ENCODE measurements around the gene ZNF576.
A peak's percentile ranks its signal among the peaks of the same experiment; 100 is the strongest.
"Not testable (repeated sequence)": the region's sequence is repeated elsewhere in the genome, so short reads cannot be mapped to it uniquely, and the experiment has no call there.

ZNF576 gene

GRCh38 chr19:43628646-43629326, 32.4 kb downstream of the ZNF576 start:
- no peak for DNase-seq

DNA sequence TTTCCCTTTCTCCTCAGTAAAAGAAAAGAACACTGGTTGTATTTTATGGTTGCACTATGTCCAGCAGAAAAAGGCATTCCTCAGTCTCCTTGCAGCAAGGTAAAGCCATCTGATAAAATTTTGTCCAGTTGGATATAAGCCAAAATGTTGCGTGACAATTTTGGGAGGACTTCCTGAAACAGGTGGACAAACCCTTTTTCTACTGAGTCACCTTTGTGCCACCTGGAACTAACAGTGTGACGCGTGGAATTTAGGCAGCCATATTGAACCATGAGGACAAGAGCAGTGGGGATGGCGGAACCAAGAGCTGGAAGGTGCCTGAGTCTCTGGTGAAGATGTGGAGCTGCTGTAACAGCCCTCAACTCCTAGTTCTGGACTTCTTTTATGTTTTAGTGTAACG, 35.1 kb downstream of the ZNF576 start:
- DNase-seq, result no peak

DNA sequence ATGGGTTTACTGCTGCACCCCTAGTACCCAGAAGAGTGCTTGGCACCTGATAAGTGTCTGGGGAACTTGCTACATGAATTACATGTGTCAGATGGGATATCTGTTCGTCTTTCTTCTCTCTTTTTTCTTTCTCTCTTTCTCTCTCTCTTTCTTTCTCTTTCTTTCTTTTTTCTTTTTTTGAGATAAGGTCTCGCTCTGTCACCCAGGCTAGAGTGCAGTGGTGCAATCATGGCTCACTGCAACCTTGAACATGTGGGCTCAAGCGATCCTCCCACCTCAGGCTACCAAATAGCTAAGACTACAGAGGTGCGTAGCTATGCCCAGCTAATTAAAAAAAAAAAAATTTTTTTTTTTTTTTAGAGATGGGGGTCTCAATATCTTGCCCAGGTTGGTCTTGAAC, 37.1 kb downstream of the ZNF576 start:
- DNase-seq, result no peak

GRCh38 chr19:43634068-43634467, 37.7 kb downstream of the ZNF576 start:
- peak; percentile 28 for DNase-seq

DNA sequence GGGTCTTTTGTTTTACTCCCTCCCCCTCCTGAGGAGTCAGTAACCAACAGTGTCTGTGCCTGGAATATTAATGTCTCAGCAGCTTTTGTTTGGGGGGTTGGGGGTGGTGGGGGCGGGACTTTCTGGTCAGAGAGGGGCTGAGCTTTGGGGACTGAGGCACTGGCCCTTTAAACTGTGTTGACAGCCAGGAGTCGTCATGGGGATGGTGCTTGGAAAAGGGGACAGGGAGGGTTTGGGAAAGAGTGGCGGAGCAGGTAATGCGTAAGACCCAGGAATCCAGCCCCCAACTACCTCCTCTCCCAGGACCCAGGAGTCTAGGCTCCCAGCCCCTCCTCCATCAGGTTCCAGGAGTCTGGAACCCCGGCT, 38.1 kb downstream of the ZNF576 start:
- no peak for DNase-seq

DNA sequence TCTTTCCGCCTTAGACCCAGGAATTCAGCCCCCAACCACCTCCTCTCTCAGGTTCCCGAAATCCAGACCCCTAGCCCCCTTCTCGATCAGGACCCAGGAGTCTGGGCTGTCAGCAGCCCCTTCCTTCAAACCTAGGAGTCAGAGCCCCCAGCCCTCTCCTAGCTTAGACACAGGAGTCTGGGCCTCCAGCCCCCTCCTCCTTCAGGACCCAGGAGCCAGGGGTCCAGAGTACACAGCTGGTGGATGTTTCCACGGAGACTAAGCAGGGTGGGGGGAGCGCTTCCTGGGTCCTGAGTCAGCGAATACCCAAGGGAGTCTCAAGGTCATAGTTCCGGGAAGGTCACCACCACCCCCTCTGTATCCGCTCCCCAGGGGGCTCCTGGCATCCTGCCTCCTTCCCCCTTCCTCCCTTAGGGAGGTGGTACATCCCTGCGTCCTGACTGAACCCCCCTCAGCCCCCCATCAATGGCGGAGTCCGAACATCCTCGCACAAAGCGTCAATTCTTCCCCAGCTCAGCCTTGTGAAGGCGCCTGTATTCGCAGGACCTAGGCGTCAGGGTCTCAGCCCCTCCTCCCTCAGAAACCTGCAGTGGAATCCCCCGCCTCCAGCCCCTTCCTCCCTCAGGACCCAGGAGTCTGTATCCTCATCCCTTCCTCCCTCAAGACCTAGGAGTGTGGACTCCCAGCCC, 38.6 kb downstream of the ZNF576 start:
- peak; percentile 65 for DNase-seq

DNA sequence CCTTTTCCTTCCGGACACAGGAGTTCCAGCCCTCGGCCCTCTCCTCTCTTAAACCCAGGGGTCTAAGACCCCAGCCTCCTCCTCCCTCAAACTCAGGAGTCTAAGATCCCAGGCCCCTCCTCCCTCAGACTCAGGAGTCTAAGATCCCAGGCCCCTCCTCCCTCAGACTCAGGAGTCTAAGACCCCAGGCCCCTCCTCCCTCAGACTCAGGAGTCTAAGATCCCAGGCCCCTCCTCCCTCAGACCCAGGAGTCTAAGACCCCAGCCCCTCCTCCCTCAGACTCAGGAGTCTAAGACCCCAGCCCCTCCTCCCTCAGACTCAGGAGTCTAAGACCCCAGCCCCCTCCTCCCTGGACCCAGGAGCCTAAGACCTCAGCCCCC, 39.2 kb downstream of the ZNF576 start:
- DNase-seq, result peak; percentile 65

GRCh38 chr19:43636121-43636683, 39.8 kb downstream of the ZNF576 start:
- DNase-seq, result no peak

DNA sequence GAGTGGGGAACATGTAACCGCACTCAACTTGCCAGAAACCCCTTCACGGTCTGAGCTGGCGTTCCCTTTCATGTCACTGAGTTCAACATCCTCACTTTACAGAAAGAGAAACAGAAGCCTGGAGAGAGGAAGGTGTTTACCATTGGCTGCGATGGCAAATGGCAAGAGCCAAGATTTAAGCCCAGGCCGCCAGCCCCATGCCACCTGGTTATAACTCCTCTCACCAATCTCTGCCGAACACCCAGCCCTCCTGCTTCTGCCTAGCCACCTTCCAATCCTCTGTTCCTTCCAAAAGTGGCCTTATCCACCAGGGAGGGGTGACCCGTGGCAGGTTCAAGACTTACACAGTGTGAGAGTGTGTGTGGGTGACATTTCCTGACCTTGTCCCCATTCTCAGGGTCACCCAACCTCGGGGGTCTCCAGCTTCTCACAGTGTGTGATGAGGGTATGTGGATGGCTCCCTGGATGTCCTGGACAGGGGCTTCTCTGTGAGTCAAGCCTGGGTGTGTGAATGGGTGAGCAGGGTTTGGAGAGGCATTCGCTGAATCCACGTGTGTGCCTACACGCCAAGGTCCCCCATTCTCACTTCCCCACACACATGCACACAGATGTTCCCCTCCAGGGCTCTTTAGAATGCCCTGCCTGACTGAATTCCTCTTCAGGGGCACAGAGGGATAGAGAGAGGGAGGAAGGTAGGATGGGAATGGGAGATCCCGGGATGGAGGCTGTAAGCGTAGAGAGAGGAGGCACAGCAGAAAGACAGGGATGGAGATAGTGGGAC, 42.0 kb downstream of the ZNF576 start:
- DNase-seq, result no peak

- DNase-seq, result no peak
Observed at GRCh38 chr19:43638995-43639518, 42.7 kb downstream of the ZNF576 start.

GRCh38 chr19:43639519-43640423, 43.4 kb downstream of the ZNF576 start, which contains the start of gene CADM4:
Gene CADM4 (minus strand): TSS chr19:43639850. CDS start chr19:43639790, 60 bp downstream.
- DNase-seq, result peak; percentile 55

GRCh38 chr19:43640424-43640757, 44.0 kb downstream of the ZNF576 start:
- no peak for DNase-seq

GRCh38 chr19:43641333-43641732, 44.9 kb downstream of the ZNF576 start:
- DNase-seq, result peak; percentile 16

DNA sequence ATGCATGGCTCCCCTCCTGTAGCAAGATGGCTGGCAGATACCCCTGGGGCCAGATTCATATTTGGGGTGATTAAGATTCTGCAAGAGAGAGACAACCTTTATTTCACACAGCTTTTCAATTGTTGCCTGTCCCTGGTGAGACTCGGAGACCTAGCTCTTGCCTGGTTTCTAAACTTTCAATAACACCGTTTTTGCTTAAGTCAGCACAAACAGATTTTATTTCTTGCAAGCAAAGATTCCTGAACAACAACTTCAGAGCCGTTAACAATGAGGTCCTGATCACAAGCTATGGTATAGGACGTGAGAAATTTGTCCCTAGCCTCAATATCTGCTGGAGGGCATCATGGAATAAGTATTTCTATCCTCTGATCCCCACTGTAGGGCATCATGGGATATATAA, 46.1 kb downstream of the ZNF576 start:
- DNase-seq, result no peak

DNA sequence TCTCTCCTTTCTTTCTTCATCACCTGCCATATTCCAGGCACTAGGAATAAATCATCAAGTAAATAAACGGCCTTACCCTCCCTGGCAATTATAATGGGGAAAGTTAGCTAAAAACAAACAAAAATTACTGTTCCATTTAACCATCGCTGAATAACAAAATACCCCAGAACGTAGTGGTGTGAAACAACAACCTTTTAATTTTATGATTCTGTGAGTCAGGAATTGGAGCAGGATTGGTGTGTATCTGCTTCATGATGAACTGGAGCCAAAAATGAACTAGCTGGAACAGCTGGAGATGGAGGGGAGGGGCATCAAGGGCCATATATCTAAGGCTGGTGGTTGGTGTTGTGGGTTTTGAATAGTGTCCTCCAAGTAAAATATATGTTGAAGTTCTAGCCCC, 46.9 kb downstream of the ZNF576 start:
- DNase-seq, result no peak

DNA sequence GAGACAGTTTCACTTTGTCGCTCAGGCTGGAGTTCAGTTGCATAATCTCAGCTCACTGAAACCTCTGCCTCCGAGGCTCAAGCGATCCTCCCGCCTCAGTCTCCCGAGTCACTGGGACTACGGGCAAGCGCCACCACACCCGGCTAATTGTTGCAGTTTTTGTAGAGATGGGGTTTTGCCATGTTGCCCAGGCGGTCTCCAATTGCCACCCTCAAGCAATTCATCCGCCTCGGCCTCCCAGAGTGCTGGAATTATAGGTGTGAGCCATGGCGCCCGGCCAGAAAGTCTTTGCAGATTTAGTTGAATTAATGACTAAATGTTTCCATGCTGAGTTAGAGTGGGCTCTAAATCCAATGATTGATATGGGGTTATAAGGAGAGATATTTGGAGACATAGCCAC, 47.8 kb downstream of the ZNF576 start:
- no peak for DNase-seq

DNA sequence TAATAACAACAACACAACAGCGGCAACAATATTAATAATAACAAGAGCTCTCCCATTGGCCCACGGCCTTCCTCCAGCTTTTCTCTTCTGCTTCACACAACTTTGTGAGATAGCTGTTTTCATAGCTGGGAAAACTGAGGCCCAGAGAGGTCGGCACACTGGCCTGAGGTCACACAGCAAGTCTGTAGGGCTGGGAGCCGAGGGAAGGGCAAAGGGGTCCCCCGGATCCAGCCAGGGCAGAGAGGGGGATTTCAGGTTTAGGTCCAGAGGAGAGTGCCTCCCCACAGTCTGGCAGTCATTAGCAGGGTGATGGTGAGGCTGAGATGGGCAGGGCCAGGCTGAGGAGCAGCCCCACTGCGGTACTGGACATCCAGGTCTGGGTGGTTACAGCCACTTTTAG, 52.2 kb downstream of the ZNF576 start:
- DNase-seq, result no peak

DNA sequence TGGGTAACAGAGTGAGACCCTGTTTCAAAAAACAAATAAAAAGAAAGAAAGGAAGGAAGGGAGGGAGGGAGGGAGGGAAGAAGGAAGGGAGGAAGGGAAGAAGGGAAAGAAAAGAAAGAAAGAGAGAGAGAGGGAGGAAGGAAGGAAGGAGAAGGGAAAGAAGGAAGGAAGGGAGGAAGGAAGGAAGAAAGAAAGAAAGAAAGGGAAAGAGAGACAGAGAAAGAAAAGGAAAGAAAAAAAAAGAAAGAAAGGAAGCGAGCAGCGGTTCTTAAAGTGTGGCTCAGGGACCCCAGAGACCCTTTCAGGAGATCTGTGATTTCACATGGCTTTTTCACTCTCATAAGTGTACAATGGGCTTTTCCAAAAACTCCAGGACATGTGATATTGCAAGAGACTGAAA, 53.1 kb downstream of the ZNF576 start:
- DNase-seq, result no peak

DNA sequence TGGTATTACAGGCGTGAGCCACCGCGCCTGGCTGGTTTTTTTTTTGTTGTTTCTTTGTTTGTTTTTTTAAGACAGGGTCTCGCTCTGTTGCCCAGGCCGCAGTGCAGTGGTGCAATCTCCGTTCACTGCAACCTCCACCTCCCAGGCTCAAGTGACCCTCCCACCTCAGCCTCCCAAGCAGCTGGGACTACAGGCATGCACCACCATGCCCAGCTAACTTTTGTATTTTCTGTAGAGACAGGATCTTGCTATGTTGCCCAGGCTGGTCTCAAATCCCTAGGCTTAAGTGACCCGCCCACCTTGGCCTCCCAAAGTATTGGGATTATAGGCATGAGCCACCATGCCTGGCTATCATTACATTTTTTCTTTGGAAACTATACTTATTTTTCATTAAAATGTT, 53.9 kb downstream of the ZNF576 start:
- not testable (repeated sequence) for DNase-seq

Measured in NCI-H82 (cell line).